ENCODE results near the gene CASP3.

DNA sequence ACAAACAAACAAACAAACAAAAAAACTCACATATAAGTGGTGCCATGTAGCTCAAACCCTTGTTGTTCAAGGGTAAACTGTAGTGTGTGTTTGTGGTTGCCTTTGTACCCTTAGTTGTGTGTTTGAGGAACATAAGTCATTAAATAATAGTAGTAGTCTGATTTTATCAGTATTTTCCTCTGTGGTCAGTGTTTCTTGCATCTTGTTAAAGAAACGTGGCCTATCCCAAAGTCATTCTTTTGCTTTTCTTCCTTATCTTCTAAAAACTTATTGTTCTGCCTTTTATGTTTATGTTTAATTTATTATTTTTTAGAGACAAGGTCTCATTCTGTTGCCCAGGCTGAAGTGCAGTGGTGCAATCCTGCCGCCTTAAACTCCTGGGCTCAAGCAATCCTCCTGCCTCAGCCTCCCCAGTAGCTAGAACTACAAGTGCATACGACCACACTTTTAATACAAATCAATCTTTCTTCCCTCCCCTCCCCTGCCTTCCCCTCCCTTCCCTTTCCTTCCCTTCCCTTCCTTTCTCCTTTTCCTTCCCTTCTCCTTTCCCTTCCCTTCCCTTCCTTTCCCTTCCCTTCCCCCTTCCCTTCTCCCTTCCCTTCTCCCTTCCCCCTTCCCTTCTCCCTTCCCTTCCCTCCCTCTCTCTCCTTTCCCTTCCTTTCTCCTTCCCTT is 26.7 kb upstream of the CASP3 start:
- TF ChIP-seq, protein P1, sequence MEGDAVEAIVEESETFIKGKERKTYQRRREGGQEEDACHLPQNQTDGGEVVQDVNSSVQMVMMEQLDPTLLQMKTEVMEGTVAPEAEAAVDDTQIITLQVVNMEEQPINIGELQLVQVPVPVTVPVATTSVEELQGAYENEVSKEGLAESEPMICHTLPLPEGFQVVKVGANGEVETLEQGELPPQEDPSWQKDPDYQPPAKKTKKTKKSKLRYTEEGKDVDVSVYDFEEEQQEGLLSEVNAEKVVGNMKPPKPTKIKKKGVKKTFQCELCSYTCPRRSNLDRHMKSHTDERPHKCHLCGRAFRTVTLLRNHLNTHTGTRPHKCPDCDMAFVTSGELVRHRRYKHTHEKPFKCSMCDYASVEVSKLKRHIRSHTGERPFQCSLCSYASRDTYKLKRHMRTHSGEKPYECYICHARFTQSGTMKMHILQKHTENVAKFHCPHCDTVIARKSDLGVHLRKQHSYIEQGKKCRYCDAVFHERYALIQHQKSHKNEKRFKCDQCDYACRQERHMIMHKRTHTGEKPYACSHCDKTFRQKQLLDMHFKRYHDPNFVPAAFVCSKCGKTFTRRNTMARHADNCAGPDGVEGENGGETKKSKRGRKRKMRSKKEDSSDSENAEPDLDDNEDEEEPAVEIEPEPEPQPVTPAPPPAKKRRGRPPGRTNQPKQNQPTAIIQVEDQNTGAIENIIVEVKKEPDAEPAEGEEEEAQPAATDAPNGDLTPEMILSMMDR (conservative IDR thresholded peaks at IDR 0.05 in 1 of 2, IDR thresholded peaks at IDR 0.05 in 1 of 2; ENCODE audit: extremely low read depth in 1 of 2, insufficient read depth in 1 of 2, low read depth in 1 of 2, low read length in 2 of 2) = no peak
- TF ChIP-seq EZH2 (IDR thresholded peaks at IDR 0.05; ENCODE audit: borderline replicate concordance, low read length) = no peak
